Measurements from ENCODE around the gene TES. TPM values are rescaled to one million over a fixed set of nuclear protein-coding genes. Genes with fewer than 3 reads are reported as not detected.
"Not testable (repeated sequence)": the region's sequence is repeated elsewhere in the genome, so short reads cannot be mapped to it uniquely, and the experiment has no call there.

The TES gene
- total and polyA plus RNA-seq, 4 donors = 5.7 to 11.8 (median 7.5) TPM

- TF ChIP-seq CTCF (IDR thresholded peaks at IDR 0.05; ENCODE audit: low read depth, low read length, missing input control) (no peak), NR2F2 (IDR thresholded peaks at IDR 0.05) (no peak)
These were observed 82.8 kb downstream of the TES start (continued) for GRCh38 chr7:116293139-116293538.

GRCh38 chr7:116293633-116294032 lies 83.3 kb downstream of the TES start:
- 80% methylated on average over 3 of the region's 3 CpGs for WGBS
- Histone ChIP-seq H3K4me3 (ENCODE audit: low read depth in 1 of 3, low read length in 3 of 3) (no peak overlapping the region), H3K9me3 (ENCODE audit: control insufficient read depth in 4 of 4, low read length in 3 of 4) (no peaks in the 10 kb centered on the region)

GRCh38 chr7:116295903-116296302 lies 85.6 kb downstream of the TES start:
- H3K27ac ChIP-seq (ENCODE audit: low read depth in 1 of 2, low read length in 2 of 2); DNase-seq (ENCODE audit: low spot score); H3K4me1 ChIP-seq (ENCODE audit: control insufficient read depth in 4 of 4, insufficient read depth in 4 of 4, low read length in 3 of 4); H3K27me3 ChIP-seq (ENCODE audit: control insufficient read depth in 4 of 4, insufficient read depth in 4 of 4, low read length in 3 of 4); H3K9ac ChIP-seq (ENCODE audit: low read depth in 1 of 2, low read length in 2 of 2); H3K36me3 ChIP-seq (ENCODE audit: control insufficient read depth in 4 of 4, insufficient read depth in 3 of 4, low read depth in 1 of 4, low read length in 3 of 4); H3K9me3 ChIP-seq (ENCODE audit: control insufficient read depth in 4 of 4, low read length in 3 of 4); H3K4me3 ChIP-seq (ENCODE audit: low read depth in 1 of 3, low read length in 3 of 3): not testable (repeated sequence)

More at GRCh38 chr7:116293633-116294032, 83.3 kb downstream of the TES start:
- DNase-seq (ENCODE audit: low spot score) = no peak
- no peak overlapping the region for H3K27ac ChIP-seq (ENCODE audit: low read depth in 1 of 2, low read length in 2 of 2)
- no peaks in the 10 kb centered on the region for H3K27me3 ChIP-seq (ENCODE audit: control insufficient read depth in 4 of 4, insufficient read depth in 4 of 4, low read length in 3 of 4)
- no peaks in the 10 kb centered on the region for H3K36me3 ChIP-seq (ENCODE audit: control insufficient read depth in 4 of 4, insufficient read depth in 3 of 4, low read depth in 1 of 4, low read length in 3 of 4)
- H3K9ac ChIP-seq (ENCODE audit: low read depth in 1 of 2, low read length in 2 of 2) = no peak overlapping the region
- no peaks in the 10 kb centered on the region for H3K4me1 ChIP-seq (ENCODE audit: control insufficient read depth in 4 of 4, insufficient read depth in 4 of 4, low read length in 3 of 4)
- no peak for TF ChIP-seq RXRA (IDR thresholded peaks at IDR 0.05)
- TF ChIP-seq HNF4G (IDR thresholded peaks at IDR 0.05) = no peak
- no peak for TF ChIP-seq NR2F2 (IDR thresholded peaks at IDR 0.05)
- TF ChIP-seq CTCF (IDR thresholded peaks at IDR 0.05; ENCODE audit: low read depth, low read length, missing input control) = no peak
- no peak for TF ChIP-seq FOXA1 (IDR thresholded peaks at IDR 0.05)
- TF ChIP-seq SP1 (IDR thresholded peaks at IDR 0.05) = no peak
- no peak for TF ChIP-seq JUND (IDR thresholded peaks at IDR 0.05)
- TF ChIP-seq, protein P1, sequence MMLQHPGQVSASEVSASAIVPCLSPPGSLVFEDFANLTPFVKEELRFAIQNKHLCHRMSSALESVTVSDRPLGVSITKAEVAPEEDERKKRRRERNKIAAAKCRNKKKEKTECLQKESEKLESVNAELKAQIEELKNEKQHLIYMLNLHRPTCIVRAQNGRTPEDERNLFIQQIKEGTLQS (IDR thresholded peaks at IDR 0.05) = no peak

- Histone ChIP-seq H3K4me1 (ENCODE audit: control insufficient read depth in 4 of 4, insufficient read depth in 4 of 4, low read length in 3 of 4) (no peaks in the 10 kb centered on the region), H3K36me3 (ENCODE audit: control insufficient read depth in 4 of 4, insufficient read depth in 3 of 4, low read depth in 1 of 4, low read length in 3 of 4) (no peaks in the 10 kb centered on the region), H3K27me3 (ENCODE audit: control insufficient read depth in 4 of 4, insufficient read depth in 4 of 4, low read length in 3 of 4) (no peaks in the 10 kb centered on the region), H3K9me3 (ENCODE audit: control insufficient read depth in 4 of 4, low read length in 3 of 4) (no peaks in the 10 kb centered on the region), H3K27ac (ENCODE audit: low read depth in 1 of 2, low read length in 2 of 2) (no peak overlapping the region), H3K9ac (ENCODE audit: low read depth in 1 of 2, low read length in 2 of 2) (no peak overlapping the region), H3K4me3 (ENCODE audit: low read depth in 1 of 3, low read length in 3 of 3) (no peak overlapping the region)
- WGBS = 96% methylated on average over 1 of the region's 1 CpG
- TF ChIP-seq FOXA2 (IDR thresholded peaks at IDR 0.05) = no peak
- TF ChIP-seq, protein P2, sequence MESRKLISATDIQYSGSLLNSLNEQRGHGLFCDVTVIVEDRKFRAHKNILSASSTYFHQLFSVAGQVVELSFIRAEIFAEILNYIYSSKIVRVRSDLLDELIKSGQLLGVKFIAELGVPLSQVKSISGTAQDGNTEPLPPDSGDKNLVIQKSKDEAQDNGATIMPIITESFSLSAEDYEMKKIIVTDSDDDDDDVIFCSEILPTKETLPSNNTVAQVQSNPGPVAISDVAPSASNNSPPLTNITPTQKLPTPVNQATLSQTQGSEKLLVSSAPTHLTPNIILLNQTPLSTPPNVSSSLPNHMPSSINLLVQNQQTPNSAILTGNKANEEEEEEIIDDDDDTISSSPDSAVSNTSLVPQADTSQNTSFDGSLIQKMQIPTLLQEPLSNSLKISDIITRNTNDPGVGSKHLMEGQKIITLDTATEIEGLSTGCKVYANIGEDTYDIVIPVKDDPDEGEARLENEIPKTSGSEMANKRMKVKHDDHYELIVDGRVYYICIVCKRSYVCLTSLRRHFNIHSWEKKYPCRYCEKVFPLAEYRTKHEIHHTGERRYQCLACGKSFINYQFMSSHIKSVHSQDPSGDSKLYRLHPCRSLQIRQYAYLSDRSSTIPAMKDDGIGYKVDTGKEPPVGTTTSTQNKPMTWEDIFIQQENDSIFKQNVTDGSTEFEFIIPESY (IDR thresholded peaks at IDR 0.05) = no peak
- DNase-seq (ENCODE audit: low spot score) = no peak
These were observed 87.7 kb downstream of the TES start for GRCh38 chr7:116298055-116298454.

All from liver (tissue), 9 donors.